ENCODE measurements around the gene AGBL5.

GRCh38 chr2:27096748-27097297, 45.4 kb downstream of the AGBL5 start:
- TF ChIP-seq, protein P1, sequence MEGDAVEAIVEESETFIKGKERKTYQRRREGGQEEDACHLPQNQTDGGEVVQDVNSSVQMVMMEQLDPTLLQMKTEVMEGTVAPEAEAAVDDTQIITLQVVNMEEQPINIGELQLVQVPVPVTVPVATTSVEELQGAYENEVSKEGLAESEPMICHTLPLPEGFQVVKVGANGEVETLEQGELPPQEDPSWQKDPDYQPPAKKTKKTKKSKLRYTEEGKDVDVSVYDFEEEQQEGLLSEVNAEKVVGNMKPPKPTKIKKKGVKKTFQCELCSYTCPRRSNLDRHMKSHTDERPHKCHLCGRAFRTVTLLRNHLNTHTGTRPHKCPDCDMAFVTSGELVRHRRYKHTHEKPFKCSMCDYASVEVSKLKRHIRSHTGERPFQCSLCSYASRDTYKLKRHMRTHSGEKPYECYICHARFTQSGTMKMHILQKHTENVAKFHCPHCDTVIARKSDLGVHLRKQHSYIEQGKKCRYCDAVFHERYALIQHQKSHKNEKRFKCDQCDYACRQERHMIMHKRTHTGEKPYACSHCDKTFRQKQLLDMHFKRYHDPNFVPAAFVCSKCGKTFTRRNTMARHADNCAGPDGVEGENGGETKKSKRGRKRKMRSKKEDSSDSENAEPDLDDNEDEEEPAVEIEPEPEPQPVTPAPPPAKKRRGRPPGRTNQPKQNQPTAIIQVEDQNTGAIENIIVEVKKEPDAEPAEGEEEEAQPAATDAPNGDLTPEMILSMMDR (IDR thresholded peaks at IDR 0.05), result no peak
- TF ChIP-seq EZH2phosphoT487 (IDR thresholded peaks at IDR 0.05) (no peak), EZH2 (IDR thresholded peaks at IDR 0.05) (no peak)

Measured in neural progenitor cell (in vitro differentiated cells).